GM12892 (cell line): ENCODE results near the gene TENM4.
"Not testable (repeated sequence)": the region's sequence is repeated elsewhere in the genome, so short reads cannot be mapped to it uniquely, and the experiment has no call there.

ENCODE experiments used
- POLR2A ChIP-seq: IDR thresholded peaks from 2 replicates; pipeline ENCODE4 v1.6.1; 2011; ENCODE audit warnings: low read depth, low read length, control low read depth
- POLR2AphosphoS5 ChIP-seq: IDR thresholded peaks from 2 replicates; pipeline ENCODE4 v1.6.1; 2011; ENCODE audit warnings: low read depth, low read length, control low read depth

DNA sequence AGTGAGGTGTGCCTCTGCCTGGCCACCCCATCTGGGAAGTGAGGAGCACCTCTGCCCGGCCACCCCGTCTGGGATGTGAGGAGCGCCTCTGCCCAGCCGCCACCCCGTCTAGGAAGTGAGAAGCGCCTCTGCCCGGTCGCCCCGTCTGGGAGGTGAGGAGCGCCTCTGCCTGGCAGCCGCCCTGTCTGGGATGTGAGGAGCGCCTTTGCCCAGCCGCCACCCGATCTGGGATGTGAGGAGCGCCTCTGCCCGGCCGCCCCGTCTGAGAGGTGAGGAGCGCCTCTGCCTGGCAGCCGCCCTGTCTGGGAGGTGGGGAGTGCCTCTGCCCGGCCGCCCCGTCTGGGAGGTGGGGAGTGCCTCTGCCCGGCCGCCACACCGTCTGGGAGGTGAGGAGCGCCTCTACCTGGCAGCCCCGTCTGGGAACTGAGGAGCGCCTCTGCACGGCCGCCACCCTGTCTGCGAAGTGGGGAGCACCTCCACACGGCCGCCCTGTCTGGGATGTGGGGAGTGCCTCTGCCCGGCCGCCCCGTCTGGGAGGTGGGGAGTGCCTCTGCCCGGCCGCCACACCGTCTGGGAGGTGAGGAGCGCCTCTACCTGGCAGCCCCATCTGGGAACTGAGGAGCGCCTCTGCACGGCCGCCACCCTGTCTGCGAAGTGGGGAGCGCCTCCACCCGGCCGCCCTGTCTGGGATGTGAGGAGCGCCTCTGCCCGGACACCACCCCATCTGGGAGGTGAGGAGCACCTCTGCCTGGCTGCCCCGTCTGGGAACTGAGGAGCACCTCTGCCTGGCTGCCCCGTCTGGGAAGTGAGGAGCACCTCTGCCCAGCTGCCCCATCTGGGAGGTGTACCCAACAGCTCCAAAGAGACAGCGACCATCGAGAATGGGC, 561.5 kb downstream of the TENM4 start:
- not testable (repeated sequence) for TF ChIP-seq POLR2A, POLR2AphosphoS5
